Adipocyte (in vitro differentiated cells): ENCODE data around the gene SLC16A3.
A peak's percentile ranks its signal among the peaks of the same experiment; 100 is the strongest.

ENCODE experiments used
- DNase-seq: peaks from one replicate; pipeline ENCODE4 v3.0.0-alpha.2; 2015; ENCODE audit warnings: low read depth
- H3K27me3 ChIP-seq: replicated peaks from 2 replicates; pipeline ENCODE4 v1.7.0; 2013; ENCODE audit warnings: mild to moderate bottlenecking, low read length, moderate library complexity; ENCODE audit not compliant: control insufficient read depth, insufficient read depth
- H3K36me3 ChIP-seq: 2 replicates; pipeline ENCODE4 v1.7.0; 2013; ENCODE audit warnings: low read length, mild to moderate bottlenecking, moderate library complexity; ENCODE audit not compliant: control insufficient read depth, insufficient read depth, severe bottlenecking
- H3K4me1 ChIP-seq: 2 replicates; pipeline ENCODE4 v1.7.0; 2013; ENCODE audit warnings: mild to moderate bottlenecking, low read length, moderate library complexity; ENCODE audit not compliant: control insufficient read depth, insufficient read depth
- H3K4me3 ChIP-seq: 2 replicates; pipeline ENCODE4 v1.7.0; 2013; ENCODE audit warnings: mild to moderate bottlenecking, low read length, moderate library complexity
- H3K9ac ChIP-seq: 2 replicates; pipeline ENCODE4 v1.7.0; 2013; ENCODE audit warnings: mild to moderate bottlenecking, low read length, moderate library complexity
- H3K9me3 ChIP-seq: 2 replicates; pipeline ENCODE4 v1.7.0; 2013; ENCODE audit warnings: mild to moderate bottlenecking, low read length, moderate library complexity; ENCODE audit not compliant: control insufficient read depth

The SLC16A3 gene

GRCh38 chr17:82240506-82241182, 11.8 kb downstream of the SLC16A3 start:
- Histone ChIP-seq H3K4me1 (peaks cover 38% of the 10 kb centered on the region), H3K9ac (peak overlapping the region; percentile 75), H3K9me3 (no peaks in the 10 kb centered on the region), H3K4me3 (no peak overlapping the region), H3K36me3 (peaks cover 40% of the 10 kb centered on the region), H3K27me3 (no peaks in the 10 kb centered on the region)
- no peak for DNase-seq

DNA sequence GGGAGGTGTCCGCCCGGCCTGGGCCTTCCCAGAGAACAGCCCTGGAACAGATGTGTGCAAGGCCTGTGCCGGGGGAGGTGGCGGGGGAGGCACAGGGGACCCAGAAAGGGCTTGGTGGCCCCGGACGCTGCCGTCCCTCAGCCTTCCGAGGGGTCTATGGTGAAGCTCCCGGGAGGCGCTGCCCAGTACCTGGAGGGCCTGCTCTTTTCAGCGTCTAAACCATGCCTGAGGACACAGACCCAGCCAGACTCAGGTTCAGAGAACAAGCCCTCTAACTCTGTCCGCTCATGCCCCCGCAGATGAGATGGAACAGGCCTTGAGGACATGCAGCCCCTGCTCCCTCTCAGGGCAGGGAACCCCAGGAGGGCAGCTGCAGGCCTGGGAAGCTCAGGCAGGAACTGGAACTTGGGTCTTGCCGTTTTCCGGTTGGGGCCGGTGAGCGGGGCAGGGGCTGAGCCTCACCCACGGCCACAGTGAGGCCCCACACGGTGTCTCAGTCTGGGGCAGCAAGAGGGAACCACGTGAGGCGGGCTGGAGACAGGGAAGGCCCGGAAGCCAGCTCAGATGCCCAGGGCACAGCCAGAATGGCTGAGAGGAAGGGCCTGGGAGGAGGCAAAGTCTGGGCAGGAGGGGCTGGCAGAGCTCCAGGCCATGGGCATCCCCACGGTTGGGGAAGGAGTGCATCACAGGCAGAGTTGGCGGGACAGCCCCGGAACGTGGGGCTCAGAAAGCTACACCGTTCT, 12.5 kb downstream of the SLC16A3 start:
- DNase-seq = peak; percentile 74
- Histone ChIP-seq H3K4me3 (no peak overlapping the region), H3K9ac (peak overlapping the region; percentile 75), H3K27me3 (no peaks in the 10 kb centered on the region), H3K36me3 (peaks cover 47% of the 10 kb centered on the region), H3K9me3 (no peaks in the 10 kb centered on the region), H3K4me1 (peaks cover 45% of the 10 kb centered on the region)

GRCh38 chr17:82241926-82242697, 13.3 kb downstream of the SLC16A3 start:
- Histone ChIP-seq H3K27me3 (no peaks in the 10 kb centered on the region), H3K4me3 (no peak overlapping the region), H3K9ac (peak overlapping the region; percentile 75), H3K9me3 (no peaks in the 10 kb centered on the region), H3K36me3 (peaks cover 53% of the 10 kb centered on the region), H3K4me1 (peaks cover 53% of the 10 kb centered on the region)
- DNase-seq = no peak

- Histone ChIP-seq H3K36me3 (peaks cover 55% of the 10 kb centered on the region), H3K27me3 (no peaks in the 10 kb centered on the region), H3K9ac (peak overlapping the region; percentile 40), H3K4me3 (no peak overlapping the region), H3K4me1 (peaks cover 58% of the 10 kb centered on the region), H3K9me3 (no peaks in the 10 kb centered on the region)
- DNase-seq = no peak
These were observed 13.8 kb downstream of the SLC16A3 start for GRCh38 chr17:82242698-82242976.

DNA sequence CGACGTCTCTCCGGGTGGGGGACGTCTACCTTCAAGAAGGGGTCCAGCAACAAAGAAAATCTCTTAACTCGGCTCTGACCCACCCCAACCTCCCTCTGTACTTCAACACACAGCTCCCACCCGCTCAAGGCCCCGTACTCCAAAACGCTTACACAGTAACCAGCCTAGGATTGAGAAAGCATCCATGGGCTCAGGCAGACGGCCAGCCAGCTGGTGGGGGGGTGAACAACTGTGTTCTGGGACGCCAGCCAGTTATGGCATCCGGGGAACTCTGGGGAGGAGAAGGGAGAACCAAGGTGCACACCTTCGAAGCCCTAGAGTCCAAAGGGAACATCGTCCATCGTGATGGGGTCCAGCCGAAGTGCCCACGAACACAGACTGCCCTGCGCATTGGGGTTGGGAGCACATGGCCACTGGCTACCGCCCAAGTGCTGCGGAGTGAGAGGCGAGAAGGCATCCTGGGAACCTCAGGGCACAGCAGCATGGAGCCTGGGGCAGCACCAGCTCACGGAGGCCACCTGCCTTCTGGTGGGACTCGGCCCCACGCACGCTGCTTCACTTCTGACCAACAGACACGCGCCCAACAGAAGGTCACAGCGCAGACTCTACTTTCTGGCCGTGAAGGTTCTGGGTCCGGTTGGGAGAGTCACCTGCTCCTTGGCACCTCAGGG, 14.3 kb downstream of the SLC16A3 start:
- Histone ChIP-seq H3K9me3 (no peaks in the 10 kb centered on the region), H3K4me3 (no peak overlapping the region), H3K27me3 (no peaks in the 10 kb centered on the region), H3K4me1 (peaks cover 58% of the 10 kb centered on the region), H3K9ac (peak overlapping the region; percentile 40), H3K36me3 (peaks cover 58% of the 10 kb centered on the region)
- DNase-seq = peak; percentile 88

- no peaks in the 10 kb centered on the region for H3K9me3 ChIP-seq
- DNase-seq = no peak
- H3K9ac ChIP-seq = no peak overlapping the region
- H3K4me1 ChIP-seq = peaks cover 55% of the 10 kb centered on the region
- no peaks in the 10 kb centered on the region for H3K27me3 ChIP-seq
- no peak overlapping the region for H3K4me3 ChIP-seq
- H3K36me3 ChIP-seq = peaks cover 58% of the 10 kb centered on the region
These were observed 15.0 kb downstream of the SLC16A3 start for GRCh38 chr17:82243648-82244412.

- H3K36me3 ChIP-seq = peaks cover 64% of the 10 kb centered on the region
- DNase-seq = peak; percentile 44
- peaks cover 55% of the 10 kb centered on the region for H3K4me1 ChIP-seq
- no peak overlapping the region for H3K9ac ChIP-seq
- no peaks in the 10 kb centered on the region for H3K9me3 ChIP-seq
- no peak overlapping the region for H3K4me3 ChIP-seq
- H3K27me3 ChIP-seq = no peaks in the 10 kb centered on the region
These were observed 15.7 kb downstream of the SLC16A3 start for GRCh38 chr17:82244413-82245133.

DNA sequence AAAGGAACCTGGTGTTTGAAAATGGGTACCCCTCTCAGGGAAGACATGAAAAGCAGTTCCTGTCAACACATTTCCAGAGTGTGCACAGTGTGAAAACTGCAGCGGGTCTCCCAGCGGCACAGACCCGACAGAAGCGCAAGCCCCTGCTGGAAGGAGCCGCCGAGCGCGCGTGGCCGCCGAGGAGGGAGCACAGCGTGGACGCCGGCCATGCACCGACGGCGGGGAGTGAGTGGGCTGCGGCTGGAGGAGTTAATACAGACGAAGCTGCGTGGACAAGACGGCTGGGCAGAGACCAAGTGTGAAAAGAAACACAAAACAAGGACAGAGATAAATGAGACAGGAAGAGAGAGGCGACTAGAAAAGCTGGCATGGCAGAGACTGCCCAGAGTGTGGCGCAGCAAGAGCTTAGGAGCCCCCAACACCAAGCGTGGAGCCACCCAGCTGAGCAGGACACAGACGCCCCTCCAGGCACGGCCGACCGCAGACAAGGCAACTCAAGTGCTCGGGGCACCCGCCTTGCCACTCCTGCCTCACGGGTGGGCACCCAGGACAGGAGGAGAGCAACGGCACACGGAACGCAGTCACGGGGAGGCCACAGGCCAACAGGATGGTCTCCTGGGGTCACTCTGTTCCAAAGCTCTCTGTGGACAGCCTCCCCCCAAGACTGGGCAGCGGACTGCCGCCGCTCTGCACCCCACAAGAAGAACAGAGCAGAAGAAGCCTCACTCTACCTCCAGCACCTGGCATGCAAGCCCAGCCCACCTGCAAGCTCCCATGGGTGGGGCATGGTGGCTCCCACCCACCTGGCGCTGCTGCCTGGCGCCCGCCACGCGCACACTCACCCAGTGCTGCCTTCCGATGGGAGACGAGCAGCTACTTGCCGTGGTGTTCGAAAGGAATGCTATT, 16.5 kb downstream of the SLC16A3 start:
- no peaks in the 10 kb centered on the region for H3K9me3 ChIP-seq
- H3K4me1 ChIP-seq = peaks cover 49% of the 10 kb centered on the region
- DNase-seq = no peak
- H3K36me3 ChIP-seq = peaks cover 72% of the 10 kb centered on the region
- peak overlapping the region; percentile 50 for H3K9ac ChIP-seq
- no peaks in the 10 kb centered on the region for H3K27me3 ChIP-seq
- H3K4me3 ChIP-seq = no peak overlapping the region

- H3K4me1 ChIP-seq = peaks cover 43% of the 10 kb centered on the region
- no peaks in the 10 kb centered on the region for H3K27me3 ChIP-seq
- H3K9ac ChIP-seq = peak overlapping the region; percentile 50
- peaks cover 78% of the 10 kb centered on the region for H3K36me3 ChIP-seq
- no peak for DNase-seq
- H3K9me3 ChIP-seq = no peaks in the 10 kb centered on the region
- H3K4me3 ChIP-seq = no peak overlapping the region
These were observed 17.2 kb downstream of the SLC16A3 start for GRCh38 chr17:82246040-82246364.
